Measurements from ENCODE around the gene MTMR8.
"Not testable (repeated sequence)": the region's sequence is repeated elsewhere in the genome, so short reads cannot be mapped to it uniquely, and the experiment has no call there.

The MTMR8 gene

GRCh38 chrX:64427281-64427680, 32.0 kb upstream of the MTMR8 start:
- DNase-seq, result no peak
- Histone ChIP-seq H3K27me3 (ENCODE audit: insufficient read depth, low read depth, severe bottlenecking) (no peaks in the 10 kb centered on the region), H3K4me3 (ENCODE audit: low read depth, low read length) (no peak overlapping the region), H3K36me3 (no peaks in the 10 kb centered on the region), H3K27ac (no peak overlapping the region), H3K9me3 (ENCODE audit: severe bottlenecking) (no peaks in the 10 kb centered on the region)
- TF ChIP-seq, protein P1, sequence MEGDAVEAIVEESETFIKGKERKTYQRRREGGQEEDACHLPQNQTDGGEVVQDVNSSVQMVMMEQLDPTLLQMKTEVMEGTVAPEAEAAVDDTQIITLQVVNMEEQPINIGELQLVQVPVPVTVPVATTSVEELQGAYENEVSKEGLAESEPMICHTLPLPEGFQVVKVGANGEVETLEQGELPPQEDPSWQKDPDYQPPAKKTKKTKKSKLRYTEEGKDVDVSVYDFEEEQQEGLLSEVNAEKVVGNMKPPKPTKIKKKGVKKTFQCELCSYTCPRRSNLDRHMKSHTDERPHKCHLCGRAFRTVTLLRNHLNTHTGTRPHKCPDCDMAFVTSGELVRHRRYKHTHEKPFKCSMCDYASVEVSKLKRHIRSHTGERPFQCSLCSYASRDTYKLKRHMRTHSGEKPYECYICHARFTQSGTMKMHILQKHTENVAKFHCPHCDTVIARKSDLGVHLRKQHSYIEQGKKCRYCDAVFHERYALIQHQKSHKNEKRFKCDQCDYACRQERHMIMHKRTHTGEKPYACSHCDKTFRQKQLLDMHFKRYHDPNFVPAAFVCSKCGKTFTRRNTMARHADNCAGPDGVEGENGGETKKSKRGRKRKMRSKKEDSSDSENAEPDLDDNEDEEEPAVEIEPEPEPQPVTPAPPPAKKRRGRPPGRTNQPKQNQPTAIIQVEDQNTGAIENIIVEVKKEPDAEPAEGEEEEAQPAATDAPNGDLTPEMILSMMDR (IDR thresholded peaks at IDR 0.05; ENCODE audit: low read depth, low read length), result no peak

- DNase-seq; H3K9me3 ChIP-seq (ENCODE audit: severe bottlenecking); H3K27ac ChIP-seq; H3K27me3 ChIP-seq (ENCODE audit: insufficient read depth, low read depth, severe bottlenecking); H3K4me3 ChIP-seq (ENCODE audit: low read depth, low read length); H3K36me3 ChIP-seq: not testable (repeated sequence)
These were observed 14.5 kb upstream of the MTMR8 start for GRCh38 chrX:64409730-64410129.

GRCh38 chrX:64398088-64398487, 2.8 kb upstream of the MTMR8 start:
- TF ChIP-seq, protein P1 (IDR thresholded peaks at IDR 0.05; ENCODE audit: low read depth, low read length), result no peak
- no peak overlapping the region for H3K27ac ChIP-seq
- no peaks in the 10 kb centered on the region for H3K27me3 ChIP-seq (ENCODE audit: insufficient read depth, low read depth, severe bottlenecking)
- H3K36me3 ChIP-seq, result no peaks in the 10 kb centered on the region
- H3K9me3 ChIP-seq (ENCODE audit: severe bottlenecking), result no peaks in the 10 kb centered on the region
- H3K4me3 ChIP-seq (ENCODE audit: low read depth, low read length), result no peak overlapping the region
- no peak for DNase-seq

DNA sequence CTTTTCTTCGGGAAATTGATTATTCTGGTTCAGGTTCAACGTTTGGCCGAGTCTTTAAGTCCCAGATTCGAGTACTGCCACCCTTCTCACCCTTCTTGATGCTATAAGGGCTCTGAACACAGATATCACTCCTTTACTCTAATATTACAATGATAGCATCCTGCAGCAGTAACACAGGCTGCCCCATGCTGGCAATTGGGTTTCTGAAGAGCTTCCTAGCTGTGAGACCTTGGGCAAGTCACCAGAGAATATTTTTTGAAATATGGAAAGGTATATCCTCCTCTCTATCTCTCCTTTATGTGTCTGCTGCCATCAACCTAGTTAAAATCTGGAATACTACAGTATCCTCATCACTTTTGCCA, 297 bp upstream of the MTMR8 start:
- peak overlapping the region; percentile 53 for H3K4me3 ChIP-seq (ENCODE audit: low read depth, low read length)

DNA sequence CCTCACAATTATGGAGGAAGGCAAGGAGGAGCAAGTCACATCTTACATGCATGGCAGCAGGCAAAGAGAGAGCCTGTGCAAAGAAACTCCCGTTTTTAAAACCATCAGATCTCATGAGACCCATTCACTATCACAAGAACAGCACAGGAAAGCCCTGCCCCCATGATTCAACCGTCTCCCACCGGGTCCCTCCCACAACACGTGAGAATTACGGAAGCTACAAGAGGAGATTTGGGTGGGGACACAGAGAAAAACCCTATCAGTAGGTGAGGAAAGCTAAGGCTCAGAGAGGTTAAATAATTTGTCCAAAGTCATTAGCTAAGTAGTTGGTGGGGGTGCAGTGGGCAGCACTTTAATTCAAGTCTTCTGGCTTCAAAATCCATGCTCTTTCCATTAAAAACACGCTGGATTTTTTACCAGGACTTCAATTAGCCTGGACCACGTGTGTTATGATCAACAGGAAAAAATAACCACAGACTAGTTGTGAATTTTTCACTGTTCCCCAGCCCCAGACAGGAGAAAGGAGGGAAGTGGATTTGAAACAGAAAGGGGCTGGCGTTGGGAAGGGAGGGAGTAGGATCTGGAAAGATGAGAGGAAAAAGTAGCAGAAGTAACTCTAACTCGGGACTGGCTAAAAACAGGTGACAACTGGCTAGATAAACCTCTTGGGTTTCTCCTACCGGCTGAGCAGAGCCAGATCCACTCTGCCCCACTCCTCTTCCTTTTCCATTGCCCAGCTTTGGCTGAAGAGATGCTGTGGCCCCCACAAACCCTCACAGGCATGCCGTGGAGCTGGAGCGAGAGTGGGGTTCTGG, 986 bp downstream of the MTMR8 start:
- TF ChIP-seq, protein P1 (IDR thresholded peaks at IDR 0.05; ENCODE audit: low read depth, low read length), result no peak
- Histone ChIP-seq H3K36me3 (no peaks in the 10 kb centered on the region), H3K27me3 (ENCODE audit: insufficient read depth, low read depth, severe bottlenecking) (no peaks in the 10 kb centered on the region), H3K27ac (peak overlapping the region; percentile 55), H3K4me3 (ENCODE audit: low read depth, low read length) (peak overlapping the region; percentile 53), H3K9me3 (ENCODE audit: severe bottlenecking) (no peaks in the 10 kb centered on the region)
- DNase-seq, result no peak

More for the DNA sequence above, 297 bp upstream of the MTMR8 start:
- Histone ChIP-seq H3K27me3 (ENCODE audit: insufficient read depth, low read depth, severe bottlenecking) (no peaks in the 10 kb centered on the region), H3K9me3 (ENCODE audit: severe bottlenecking) (no peaks in the 10 kb centered on the region), H3K36me3 (no peaks in the 10 kb centered on the region), H3K27ac (no peak overlapping the region; the same call in 1 of the 2 replicates)
- no peak for DNase-seq
- TF ChIP-seq, protein P1 (IDR thresholded peaks at IDR 0.05; ENCODE audit: low read depth, low read length), result no peak

- Histone ChIP-seq H3K27ac (no peak overlapping the region), H3K9me3 (ENCODE audit: severe bottlenecking) (no peaks in the 10 kb centered on the region), H3K36me3 (no peaks in the 10 kb centered on the region), H3K27me3 (ENCODE audit: insufficient read depth, low read depth, severe bottlenecking) (no peaks in the 10 kb centered on the region), H3K4me3 (ENCODE audit: low read depth, low read length) (no peak overlapping the region)
- DNase-seq, result no peak
- TF ChIP-seq, protein P1 (IDR thresholded peaks at IDR 0.05; ENCODE audit: low read depth, low read length), result no peak
These were observed 5.8 kb downstream of the MTMR8 start for GRCh38 chrX:64389489-64389888.

GRCh38 chrX:64380789-64381188, 14.5 kb downstream of the MTMR8 start:
- not testable (repeated sequence) for H3K4me3 ChIP-seq (ENCODE audit: low read depth, low read length); H3K27me3 ChIP-seq (ENCODE audit: insufficient read depth, low read depth, severe bottlenecking); DNase-seq; H3K9me3 ChIP-seq (ENCODE audit: severe bottlenecking); H3K27ac ChIP-seq; H3K36me3 ChIP-seq

Data from WERI-Rb-1 (cell line).